GM10248 (cell line): ENCODE results near the gene PSMB10.
A peak's percentile ranks its signal among the peaks of the same experiment; 100 is the strongest.
"Not testable (repeated sequence)": the region's sequence is repeated elsewhere in the genome, so short reads cannot be mapped to it uniquely, and the experiment has no call there.

Experiments used
- CTCF ChIA-PET: fragments of 300-600 bp; sonication (Branson Sonifier 250); formaldehyde crosslinking; extraction: SDS; loops from one replicate; lab custom pipeline; 2021; ENCODE audit warnings: antibody characterized with exemption; lab: Yijun Ruan, JAX
- POLR2A ChIA-PET: fragments of 350-650 bp; sonication (Branson Sonifier 250); formaldehyde crosslinking; extraction: SDS; loops from one replicate; lab custom pipeline; 2020; ENCODE audit warnings: antibody characterized with exemption; lab: Yijun Ruan, JAX
- DNase-seq: peaks from one replicate; pipeline ENCODE4 v3.0.0; 2012; ENCODE audit errors: extremely low spot score
- CTCF ChIP-seq: IDR thresholded peaks from 2 replicates; pipeline ENCODE4 v1.5.1; 2012; ENCODE audit warnings: mild to moderate bottlenecking, low read depth; ENCODE audit errors: extremely low read depth, missing control alignments, control extremely low read depth

The PSMB10 gene

GRCh38 chr16:67943256-67943618, 6.6 kb upstream of the PSMB10 start:
- DNase-seq: no peak
- POLR2A ChIA-PET: no interaction called here
- no peak for TF ChIP-seq CTCF
- CTCF ChIA-PET: interaction anchor here (1.2 to 4.4 kb wide), 9 partner anchors 10 to 271 kb away, joined by 3 to 18 read pairs (median 4); partner anchors contain the start of gene DPEP3

GRCh38 chr16:67942510-67943255, 6.0 kb upstream of the PSMB10 start:
- no peak for DNase-seq
- TF ChIP-seq CTCF: no peak
- ChIA-PET POLR2A (no interaction called here), CTCF (interaction anchor here (0.8 to 4.4 kb wide), 22 partner anchors 10 to 421 kb away, joined by 3 to 18 read pairs (median 4); partner anchors contain the start of genes CTRL, DPEP3, NFATC3 and PSKH1)

DNA sequence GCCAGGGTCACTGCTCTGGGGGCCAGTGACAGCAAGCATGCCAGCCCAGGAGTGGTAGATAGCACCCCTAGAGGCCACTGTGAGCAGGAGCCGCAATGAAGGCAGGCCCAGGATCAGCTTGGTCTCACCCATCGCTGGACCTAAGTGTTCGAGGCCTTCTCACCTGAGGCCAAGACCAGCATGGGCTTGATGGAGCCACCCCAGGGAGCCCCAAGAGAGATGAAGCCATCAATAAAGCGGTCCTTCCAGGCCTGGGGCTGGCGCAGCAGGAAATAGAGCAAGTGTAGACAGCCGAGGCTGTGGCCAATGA, 5.5 kb upstream of the PSMB10 start:
- ChIA-PET CTCF (interaction anchor here (0.8 to 4.4 kb wide), 23 partner anchors 10 to 421 kb away, joined by 3 to 18 read pairs (median 4); partner anchors contain the start of genes CTRL, DPEP3, NFATC3 and PSKH1), POLR2A (no interaction called here)
- peak; percentile 75 for DNase-seq
- TF ChIP-seq CTCF: peak; percentile 68

DNA sequence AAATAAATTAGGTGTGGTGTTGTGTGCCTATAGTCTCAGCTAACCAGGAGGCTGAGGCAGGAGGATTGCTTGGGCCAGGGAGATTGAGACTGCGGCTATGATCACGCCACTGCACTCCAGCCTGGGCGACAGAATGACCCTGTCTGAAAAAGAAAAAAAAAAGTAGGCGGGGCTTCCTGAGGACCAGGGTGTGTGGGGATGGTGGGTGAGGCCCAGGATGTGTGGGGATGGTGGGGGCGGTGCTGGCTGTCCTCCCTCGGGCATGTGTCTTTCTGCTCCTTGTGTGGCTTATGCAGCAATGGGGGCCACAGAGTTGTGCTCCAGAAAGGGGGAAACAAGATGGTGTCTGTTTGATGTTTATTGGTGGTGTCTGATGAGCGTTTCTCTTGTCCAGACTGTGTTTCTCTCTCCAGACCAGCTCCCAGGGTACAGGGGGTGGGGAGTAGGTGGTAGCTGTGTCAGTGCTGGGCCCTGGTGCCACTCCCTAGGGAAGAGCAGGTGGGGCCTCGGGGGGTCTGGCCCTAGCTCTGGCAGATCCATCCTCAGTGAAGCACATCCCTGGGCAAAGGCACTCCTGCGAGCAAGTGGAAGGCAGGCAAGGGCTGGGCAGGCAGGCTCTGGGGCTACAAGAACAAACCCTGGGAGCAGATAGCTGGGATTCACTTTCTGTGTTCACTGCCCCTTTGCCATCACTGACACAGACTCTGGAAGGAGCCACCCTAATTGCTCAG, 5.0 kb upstream of the PSMB10 start:
- POLR2A ChIA-PET: no interaction called here
- CTCF ChIA-PET: interaction anchor here (0.8 to 4.4 kb wide), 24 partner anchors 10 to 420 kb away, joined by 3 to 18 read pairs (median 4); partner anchors contain the start of genes CTRL, DPEP3, NFATC3 and PSKH1
- no peak for DNase-seq
- TF ChIP-seq CTCF: no peak

- no peak for TF ChIP-seq CTCF
- ChIA-PET POLR2A (interaction anchor here (0.6 kb wide), 1 partner anchor 748 kb away, joined by 4 read pairs; no protein-coding TSS in a partner anchor), CTCF (interaction anchor here (1.1 to 4.4 kb wide), 14 partner anchors 11 to 419 kb away, joined by 3 to 18 read pairs (median 5); no protein-coding TSS in a partner anchor)
- no peak for DNase-seq
These were observed 3.9 kb upstream of the PSMB10 start for GRCh38 chr16:67940446-67941089.

- no peak for TF ChIP-seq CTCF
- no peak for DNase-seq
- POLR2A ChIA-PET: no interaction called here
- CTCF ChIA-PET: interaction anchor here (0.9 to 4.4 kb wide), 8 partner anchors 11 to 392 kb away, joined by 3 to 18 read pairs (median 4); no protein-coding TSS in a partner anchor
These were observed 3.1 kb upstream of the PSMB10 start for GRCh38 chr16:67939507-67940445.

GRCh38 chr16:67937713-67938112, 1.1 kb upstream of the PSMB10 start:
- CTCF ChIA-PET, DNase-seq: not testable (repeated sequence)
- POLR2A ChIA-PET: interaction anchor here (0.6 to 0.7 kb wide), 3 partner anchors 32 to 418 kb away, joined by 4 to 6 read pairs (median 4); no protein-coding TSS in a partner anchor
